GM18511 (cell line): ENCODE measurements around the gene FSHB.
"Not testable (repeated sequence)": the region's sequence is repeated elsewhere in the genome, so short reads cannot be mapped to it uniquely, and the experiment has no call there.

Experiments used
- ATAC-seq: cut with Tn5 transposase; IDR thresholded peaks from one replicate; pipeline ENCODE4 v1.9.1; 2021; ENCODE audit warnings: mild to moderate bottlenecking, moderate library complexity; ENCODE audit not compliant: unreplicated experiment

FSHB gene

DNA sequence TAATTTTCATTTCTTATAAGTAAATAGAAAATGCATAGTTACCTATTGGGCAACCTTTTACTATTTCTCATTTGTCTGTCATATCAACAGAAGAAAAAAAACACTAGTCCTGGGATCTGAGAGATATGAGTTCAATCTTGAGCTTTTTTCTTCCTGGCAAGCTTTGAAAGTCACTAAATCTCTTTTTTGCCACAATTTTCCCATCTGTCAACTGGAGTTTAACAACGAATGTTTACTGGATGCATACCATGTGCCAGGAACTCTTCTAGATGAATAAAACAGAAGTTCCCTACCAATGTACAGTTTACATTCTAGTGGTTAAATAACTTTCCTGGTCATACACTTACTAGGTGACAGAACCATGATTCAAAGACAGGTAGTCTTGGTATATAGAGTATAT, 31.0 kb downstream of the FSHB start:
- no peak for ATAC-seq

DNA sequence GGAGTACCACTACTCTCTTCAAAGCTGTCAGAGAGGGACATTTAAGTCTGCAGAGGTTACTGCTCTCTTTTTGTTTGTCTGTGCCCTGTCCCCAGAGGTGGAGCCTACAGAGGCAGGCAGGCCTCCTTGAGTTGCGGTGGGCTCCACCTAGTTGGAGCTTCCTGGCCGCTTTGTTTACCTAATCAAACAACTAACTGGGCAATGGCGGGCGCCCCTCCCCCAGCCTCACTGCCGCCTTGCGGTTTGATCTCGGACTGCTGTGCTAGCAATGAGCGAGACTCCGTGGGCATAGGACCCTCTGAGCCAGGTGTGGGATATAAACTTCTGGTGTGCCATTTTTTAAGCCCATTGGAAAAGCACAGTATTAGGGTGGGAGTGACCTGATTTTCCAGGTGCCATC, 37.8 kb downstream of the FSHB start:
- ATAC-seq: not testable (repeated sequence)

DNA sequence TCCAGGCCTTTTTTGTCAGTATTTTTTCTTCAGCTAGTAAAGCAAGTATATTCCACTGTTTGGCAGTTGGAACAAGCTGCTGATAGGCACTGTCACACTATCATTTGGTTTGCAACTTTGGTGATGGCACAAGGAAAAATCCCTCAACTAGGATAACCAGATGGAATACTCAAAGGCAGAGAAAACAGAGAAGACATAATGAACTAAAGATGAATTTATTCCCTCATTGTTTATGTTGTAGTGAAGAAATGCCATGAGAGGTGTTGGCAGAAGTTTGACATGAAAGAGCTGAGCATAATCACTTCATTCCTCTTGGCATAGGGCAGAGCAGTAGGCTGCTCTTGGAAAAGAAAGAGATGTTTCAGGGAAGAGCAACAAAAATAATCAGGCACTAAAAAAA, 39.9 kb downstream of the FSHB start:
- ATAC-seq: no peak

DNA sequence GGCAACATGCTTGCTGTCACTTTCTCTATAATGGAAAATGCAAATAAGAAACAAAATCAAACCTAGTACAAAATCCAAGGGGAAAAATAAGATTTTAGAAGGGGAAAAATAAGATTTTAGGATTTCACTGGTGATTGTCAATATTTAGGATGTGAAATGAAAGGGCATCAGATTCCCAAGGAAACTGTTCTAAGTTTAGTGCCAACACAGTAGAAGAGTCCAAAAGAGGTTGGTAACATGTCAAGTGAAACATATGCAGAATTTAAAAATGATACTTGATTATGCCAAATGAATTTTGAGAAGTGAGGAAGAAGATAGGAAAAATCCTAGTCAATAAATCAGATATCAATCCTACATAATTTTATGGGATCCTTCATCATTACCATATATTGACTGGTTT, 46.4 kb downstream of the FSHB start:
- ATAC-seq: no peak

DNA sequence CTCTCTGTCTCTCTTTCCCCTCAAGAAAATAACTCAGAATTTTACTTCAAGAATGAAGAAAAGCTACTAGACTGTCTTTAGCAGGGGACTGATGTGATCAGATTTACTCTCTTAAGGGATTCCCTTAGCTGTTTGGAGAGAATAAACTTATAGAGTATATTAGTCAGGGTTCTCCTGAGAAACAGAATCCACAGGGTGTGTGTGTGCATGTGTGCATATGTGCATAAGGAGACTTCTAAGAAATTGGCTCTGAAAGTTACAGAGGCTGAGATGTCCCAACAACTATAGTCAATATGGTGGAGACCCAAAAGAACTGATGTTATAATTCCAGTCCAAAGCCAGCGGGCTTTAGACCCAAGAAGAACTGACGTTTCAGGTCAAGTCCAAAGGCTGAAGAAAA, 49.0 kb downstream of the FSHB start:
- no peak for ATAC-seq

DNA sequence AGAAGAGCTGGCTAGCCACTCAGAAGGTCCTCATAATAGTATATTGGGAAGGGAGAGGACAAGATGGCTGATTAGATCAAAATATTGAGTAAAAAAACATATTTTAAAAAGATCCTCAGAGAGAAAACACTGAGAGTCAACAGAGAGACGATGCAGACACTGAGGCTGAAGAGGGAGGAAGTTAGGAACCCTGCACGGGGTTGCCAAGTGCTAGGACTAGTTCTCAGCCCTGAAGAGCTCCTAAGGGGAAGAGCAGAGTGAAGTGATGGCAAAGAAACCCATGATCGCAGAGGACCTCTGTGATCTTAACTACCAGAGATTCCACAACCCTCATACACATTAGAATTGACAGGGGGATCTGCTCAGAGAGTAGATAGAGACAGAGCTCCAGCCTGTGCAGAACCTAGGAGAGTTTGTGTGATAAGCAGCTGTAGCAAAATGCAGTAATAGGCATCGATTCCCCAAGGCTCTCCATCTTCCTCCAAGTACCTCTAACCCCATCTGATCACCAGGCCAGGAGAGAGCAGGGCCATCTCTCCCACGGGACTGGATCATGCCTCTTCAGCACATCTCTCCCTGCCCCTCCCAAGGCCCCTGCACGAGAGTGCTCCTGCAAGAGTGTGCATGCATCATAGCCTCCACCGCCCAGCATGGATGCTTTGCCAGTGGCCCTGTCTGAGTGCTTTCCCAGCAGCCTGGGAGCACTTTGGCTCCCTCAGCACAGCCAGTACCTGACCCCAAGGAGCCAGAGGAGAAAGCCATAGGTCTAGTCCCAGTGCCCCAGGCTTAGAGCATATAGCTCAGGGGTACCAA, 50.9 kb downstream of the FSHB start:
- peak; percentile 40 for ATAC-seq

DNA sequence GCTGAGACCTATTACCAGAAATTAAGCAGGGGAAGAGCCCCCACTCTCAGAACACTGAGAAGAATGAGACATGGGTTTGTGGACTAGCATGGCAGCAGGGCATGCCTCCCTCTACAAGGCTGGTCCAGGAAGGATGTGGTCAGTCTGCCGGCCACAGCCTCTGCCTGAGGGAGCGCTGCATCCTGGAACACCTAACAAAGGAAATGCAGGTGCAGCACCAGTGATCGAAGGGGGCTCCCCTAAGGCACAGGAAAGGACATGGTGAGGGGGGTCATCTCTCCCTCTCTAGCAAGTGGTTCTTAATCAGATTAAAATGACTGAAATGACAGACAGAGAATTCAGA, 51.4 kb downstream of the FSHB start:
- ATAC-seq: peak; percentile 91
